ENCODE data around the gene SNAI3.

Gene SNAI3

GRCh38 chr16:88672776-88673175, 13.5 kb downstream of the SNAI3 start:
- TF ChIP-seq TAF1 (IDR thresholded peaks at IDR 0.05; ENCODE audit: borderline replicate concordance, insufficient read depth, low read length) (no peak), FOXP2 (optimal IDR thresholded peaks at IDR 0.05; ENCODE audit: borderline replicate concordance, extremely low read depth, extremely low read length, insufficient read depth) (no peak), REST (IDR thresholded peaks at IDR 0.05; ENCODE audit: insufficient read depth in 1 of 2, low read depth in 2 of 2, low read length in 2 of 2) (no peak), POLR2AphosphoS5 (IDR thresholded peaks at IDR 0.05; ENCODE audit: low read depth, low read length) (no peak), SIN3A (IDR thresholded peaks at IDR 0.05; ENCODE audit: borderline replicate concordance, insufficient read depth, low read length) (no peak)

GRCh38 chr16:88671806-88672205, 14.5 kb downstream of the SNAI3 start:
- TF ChIP-seq FOXP2 (optimal IDR thresholded peaks at IDR 0.05; ENCODE audit: borderline replicate concordance, extremely low read depth, extremely low read length, insufficient read depth) (no peak), SIN3A (IDR thresholded peaks at IDR 0.05; ENCODE audit: borderline replicate concordance, insufficient read depth, low read length) (no peak), REST (IDR thresholded peaks at IDR 0.05; ENCODE audit: insufficient read depth in 1 of 2, low read depth in 2 of 2, low read length in 2 of 2) (no peak), POLR2AphosphoS5 (IDR thresholded peaks at IDR 0.05; ENCODE audit: low read depth, low read length) (no peak), TAF1 (IDR thresholded peaks at IDR 0.05; ENCODE audit: borderline replicate concordance, insufficient read depth, low read length) (no peak)

- no peak for TF ChIP-seq SIN3A (IDR thresholded peaks at IDR 0.05; ENCODE audit: borderline replicate concordance, insufficient read depth, low read length)
- no peak for TF ChIP-seq REST (IDR thresholded peaks at IDR 0.05; ENCODE audit: insufficient read depth in 1 of 2, low read depth in 2 of 2, low read length in 2 of 2)
- no peak for TF ChIP-seq FOXP2 (optimal IDR thresholded peaks at IDR 0.05; ENCODE audit: borderline replicate concordance, extremely low read depth, extremely low read length, insufficient read depth)
- no peak for TF ChIP-seq POLR2AphosphoS5 (IDR thresholded peaks at IDR 0.05; ENCODE audit: low read depth, low read length)
- TF ChIP-seq TAF1 (IDR thresholded peaks at IDR 0.05; ENCODE audit: borderline replicate concordance, insufficient read depth, low read length) = no peak
Observed at GRCh38 chr16:88669980-88670379, 16.3 kb downstream of the SNAI3 start.

GRCh38 chr16:88667461-88667860, 18.8 kb downstream of the SNAI3 start:
- TF ChIP-seq TAF1 (IDR thresholded peaks at IDR 0.05; ENCODE audit: borderline replicate concordance, insufficient read depth, low read length) (no peak), FOXP2 (optimal IDR thresholded peaks at IDR 0.05; ENCODE audit: borderline replicate concordance, extremely low read depth, extremely low read length, insufficient read depth) (peak; percentile 70)

GRCh38 chr16:88665570-88665969, 20.7 kb downstream of the SNAI3 start:
- no peak for TF ChIP-seq REST (IDR thresholded peaks at IDR 0.05; ENCODE audit: insufficient read depth in 1 of 2, low read depth in 2 of 2, low read length in 2 of 2)
- no peak for TF ChIP-seq POLR2AphosphoS5 (IDR thresholded peaks at IDR 0.05; ENCODE audit: low read depth, low read length)
- no peak for TF ChIP-seq SIN3A (IDR thresholded peaks at IDR 0.05; ENCODE audit: borderline replicate concordance, insufficient read depth, low read length)
- TF ChIP-seq FOXP2 (optimal IDR thresholded peaks at IDR 0.05; ENCODE audit: borderline replicate concordance, extremely low read depth, extremely low read length, insufficient read depth) = no peak
- TF ChIP-seq TAF1 (IDR thresholded peaks at IDR 0.05; ENCODE audit: borderline replicate concordance, insufficient read depth, low read length) = no peak

Measured in PFSK-1 (cell line).